Skin of body (tissue), 2 donors: ENCODE measurements around the gene PPARA. TPM values are rescaled to one million over a fixed set of nuclear protein-coding genes. Genes with fewer than 3 reads are reported as not detected.

Experiments used
- DNase-seq: peaks from one replicate; lab custom pipeline; 2025; lab: John Stamatoyannopoulos, UW
- total RNA-seq: library from RNA; depleted of rRNA; stranded (reverse); fragments of >200 nt; gene quantifications from one replicate; pipeline ENCODE4 v1.2.3, GENCODE V29; 2014

The PPARA gene
- total RNA-seq, 1 donor from 2014 or later: 24.2 TPM

DNA sequence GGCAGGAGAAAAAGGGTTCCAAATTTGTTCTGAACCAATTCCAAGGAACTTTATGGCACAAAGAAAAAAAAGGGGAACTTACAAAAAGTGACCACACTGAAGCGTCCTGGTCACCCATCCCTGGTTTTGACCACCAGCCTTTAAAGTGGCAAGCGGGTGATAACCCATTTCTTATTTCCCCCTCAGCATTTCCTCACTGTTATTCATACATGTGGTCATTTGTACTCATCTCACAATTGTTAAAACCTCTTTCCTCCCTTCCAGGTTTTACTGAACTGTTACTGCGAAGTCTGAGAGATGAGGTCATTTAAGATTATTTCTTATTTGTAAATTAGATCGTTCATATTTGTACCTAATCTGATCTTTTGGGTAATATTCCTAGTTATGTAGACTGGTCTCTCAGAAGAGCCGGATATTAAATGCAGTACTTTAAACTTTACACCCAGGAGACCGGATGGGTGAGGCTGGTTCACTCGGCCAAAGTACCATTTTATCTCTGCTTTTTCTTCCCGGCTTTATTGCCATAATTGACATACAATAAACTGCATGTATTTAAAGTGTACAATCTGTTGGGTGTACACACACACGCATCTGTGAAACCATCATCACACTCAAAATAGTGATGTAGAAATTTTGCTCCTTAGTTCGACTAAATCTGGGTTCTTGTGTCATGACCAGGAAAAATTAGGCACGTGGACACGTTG lies 52.7 kb downstream of the PPARA start:
- no peak for DNase-seq

DNA sequence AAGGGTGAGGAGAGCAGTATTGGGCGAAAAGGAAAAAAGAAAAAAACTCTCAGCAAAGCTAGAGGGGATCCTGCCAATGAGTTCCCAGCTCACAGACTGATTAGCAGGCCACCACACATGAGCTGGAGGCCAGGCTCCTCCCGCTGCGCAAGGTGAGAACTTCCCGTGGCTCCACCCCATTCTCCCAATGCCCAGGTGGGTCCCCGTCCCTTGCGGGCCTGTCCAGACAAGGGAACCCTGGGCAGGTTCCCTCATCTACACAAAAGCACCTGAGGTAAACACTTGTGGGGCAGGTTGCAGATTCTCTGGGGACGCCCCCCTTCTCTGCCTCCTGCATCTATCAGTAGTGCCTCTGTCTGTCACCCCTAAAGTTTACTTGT lies 53.3 kb downstream of the PPARA start:
- no peak for DNase-seq

DNA sequence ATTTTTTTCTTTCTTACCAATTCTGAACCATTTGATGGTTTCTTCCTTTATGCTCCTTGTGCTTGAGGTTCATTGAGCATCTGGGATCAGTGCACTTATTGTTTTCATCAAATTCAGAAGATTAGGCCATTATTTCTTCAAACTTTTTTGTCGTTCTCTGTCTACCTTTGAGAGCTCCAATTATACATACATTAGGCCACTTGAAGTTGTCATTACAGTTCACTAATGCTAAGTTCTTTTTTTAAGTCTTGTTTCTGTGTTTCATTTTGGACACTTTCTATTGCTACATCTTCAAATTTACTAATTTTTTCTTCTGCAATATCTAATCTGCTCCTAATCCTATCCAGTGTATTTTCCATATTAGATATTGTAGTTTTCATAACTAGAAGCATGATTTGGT lies 58.9 kb downstream of the PPARA start:
- DNase-seq: no peak

DNA sequence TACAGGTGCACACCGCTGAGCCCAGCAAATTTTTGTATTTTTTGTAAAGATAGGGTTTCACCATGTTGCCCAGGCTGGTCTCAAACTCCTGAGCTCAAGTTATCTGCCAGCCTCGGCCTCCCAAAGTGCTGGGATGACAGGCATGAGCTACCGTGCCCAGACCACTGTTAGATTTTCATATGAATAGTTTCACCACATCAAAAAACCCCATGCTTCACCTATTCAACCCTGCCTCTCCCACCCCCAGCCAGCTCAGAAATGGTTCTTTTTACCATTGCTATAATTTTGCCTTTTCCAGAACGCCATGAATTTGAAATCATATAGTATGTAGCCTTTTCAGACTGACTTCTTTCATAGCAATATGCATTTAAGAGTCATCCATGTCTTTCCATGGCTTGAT lies 61.9 kb downstream of the PPARA start:
- DNase-seq: no peak

DNA sequence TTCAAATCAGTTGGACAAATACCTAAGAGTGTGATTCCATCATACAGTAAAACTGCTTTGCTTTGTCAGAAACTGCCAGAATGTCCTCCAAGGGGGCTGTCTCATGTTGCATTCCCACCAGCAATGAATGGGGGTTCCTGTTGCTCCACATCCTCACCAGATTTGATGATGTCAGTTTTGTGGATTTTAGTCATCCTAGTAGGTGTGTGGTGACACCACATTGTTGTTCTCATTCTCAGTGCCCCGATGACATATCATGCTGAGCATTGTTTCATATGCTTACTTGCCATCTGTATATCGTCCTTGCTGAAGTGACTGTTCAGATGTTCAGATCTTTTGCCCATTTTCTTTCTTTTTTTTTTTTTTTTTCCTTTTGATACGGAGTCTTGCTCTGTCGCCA lies 62.7 kb downstream of the PPARA start:
- no peak for DNase-seq

DNA sequence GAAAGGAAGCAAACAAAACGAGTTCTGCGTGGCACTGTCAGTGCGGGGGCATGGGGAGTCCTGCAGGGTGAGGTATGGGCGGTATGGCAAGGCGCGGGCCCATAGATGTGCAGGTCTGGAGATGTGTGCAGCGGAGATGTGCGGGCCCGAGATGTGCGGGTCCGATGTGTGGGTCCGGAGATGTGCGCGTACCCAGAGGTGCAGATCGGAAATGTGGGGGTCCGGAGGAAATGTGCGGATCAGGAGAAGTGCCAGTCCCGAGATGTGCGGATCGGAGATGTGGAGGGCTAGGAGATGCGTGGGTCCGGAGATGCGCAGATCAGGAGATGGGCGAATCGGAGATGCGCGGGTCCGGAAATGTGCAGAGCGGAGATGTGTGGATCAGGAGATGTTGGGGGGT lies 63.8 kb downstream of the PPARA start:
- DNase-seq: no peak

DNA sequence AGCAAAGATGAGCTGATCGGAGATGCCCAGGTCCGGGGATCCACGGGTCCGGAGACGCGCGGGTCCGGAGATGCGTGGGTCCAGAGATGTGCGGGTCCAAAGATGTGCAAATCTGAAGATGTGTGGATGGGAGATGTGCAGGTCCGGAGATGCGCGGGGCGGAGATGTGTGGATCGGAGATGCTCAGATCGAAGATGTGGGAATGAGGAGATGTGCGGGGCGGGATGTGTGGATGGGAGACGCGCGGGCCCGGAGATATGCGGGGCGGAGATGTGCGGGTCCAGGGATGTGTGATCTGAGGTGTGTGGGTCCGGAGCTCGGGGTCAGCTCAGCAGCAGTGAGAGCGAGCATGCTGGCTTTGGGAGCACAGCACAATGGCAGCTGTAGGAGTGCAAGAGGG lies 64.3 kb downstream of the PPARA start:
- no peak for DNase-seq

DNA sequence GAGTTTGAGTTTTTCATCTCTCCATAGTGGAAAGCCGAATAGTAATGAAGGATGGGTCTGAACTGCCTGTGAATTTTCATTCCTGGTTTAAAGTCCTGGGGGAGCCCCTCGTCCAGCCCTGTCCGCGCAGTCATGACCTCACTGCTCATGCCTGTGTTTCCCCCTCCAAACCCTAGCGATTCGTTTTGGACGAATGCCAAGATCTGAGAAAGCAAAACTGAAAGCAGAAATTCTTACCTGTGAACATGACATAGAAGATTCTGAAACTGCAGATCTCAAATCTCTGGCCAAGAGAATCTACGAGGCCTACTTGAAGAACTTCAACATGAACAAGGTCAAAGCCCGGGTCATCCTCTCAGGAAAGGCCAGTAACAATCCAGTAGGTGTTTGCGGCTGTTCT lies 69.3 kb downstream of the PPARA start:
- DNase-seq: no peak

DNA sequence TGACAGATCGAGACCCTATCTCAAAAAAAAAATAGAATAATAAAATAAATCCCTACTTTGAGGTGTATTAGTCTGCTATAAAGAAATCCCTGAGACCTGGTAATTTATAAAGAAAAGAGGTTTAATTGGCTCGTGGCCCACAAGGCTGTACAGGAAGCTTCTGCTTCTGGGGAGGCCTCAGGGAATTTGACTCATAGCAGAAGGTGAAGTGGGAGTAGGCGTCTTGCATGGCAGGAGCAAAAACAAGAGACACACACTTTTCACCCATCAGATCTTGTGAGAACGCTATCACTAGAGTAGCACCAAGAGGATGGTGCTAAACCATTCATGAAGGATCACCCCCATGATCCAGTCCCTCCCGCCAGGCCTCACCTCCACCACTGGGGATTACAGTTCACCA lies 70.6 kb downstream of the PPARA start:
- no peak for DNase-seq

DNA sequence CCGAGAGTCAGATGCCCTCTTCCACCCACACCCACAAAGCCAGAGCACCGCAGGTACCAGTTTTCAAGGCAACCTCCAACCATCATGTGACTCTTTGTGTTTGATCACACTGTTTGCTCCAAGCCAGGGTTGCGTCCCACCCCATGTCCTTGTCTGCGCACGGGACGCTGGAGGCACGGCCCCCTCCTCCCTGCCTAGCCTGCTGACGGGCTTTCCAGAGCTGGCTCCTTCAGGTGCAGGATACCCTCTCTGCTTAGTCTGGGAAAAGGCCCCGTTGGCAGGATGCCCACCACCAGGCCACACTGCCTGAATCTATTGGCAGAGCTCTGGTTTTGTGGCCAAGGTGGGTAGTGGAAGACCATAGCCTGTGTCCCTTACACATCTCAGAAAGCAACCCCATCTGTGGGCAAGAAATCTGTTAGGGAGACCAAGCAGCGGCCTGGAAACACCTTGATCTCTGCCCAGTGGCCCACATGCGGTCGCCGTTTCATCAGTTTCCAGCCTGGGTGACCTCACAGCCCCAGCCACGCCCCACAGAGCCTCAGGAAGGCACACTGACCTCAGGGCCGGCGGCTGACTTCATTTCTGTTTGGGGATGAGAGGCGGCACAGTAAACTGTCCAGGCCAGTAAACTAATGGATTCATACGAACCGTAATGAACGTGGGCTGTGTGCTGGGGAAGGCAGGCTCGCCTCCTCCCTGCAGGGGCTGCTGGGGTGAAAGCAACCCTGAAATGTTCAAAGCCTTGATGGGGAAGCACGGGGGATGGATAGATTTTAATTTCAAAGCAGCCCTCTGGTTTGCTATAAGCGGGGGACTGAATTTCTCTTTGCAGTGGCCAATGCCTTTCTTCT lies 73.9 kb downstream of the PPARA start:
- DNase-seq: no peak

DNA sequence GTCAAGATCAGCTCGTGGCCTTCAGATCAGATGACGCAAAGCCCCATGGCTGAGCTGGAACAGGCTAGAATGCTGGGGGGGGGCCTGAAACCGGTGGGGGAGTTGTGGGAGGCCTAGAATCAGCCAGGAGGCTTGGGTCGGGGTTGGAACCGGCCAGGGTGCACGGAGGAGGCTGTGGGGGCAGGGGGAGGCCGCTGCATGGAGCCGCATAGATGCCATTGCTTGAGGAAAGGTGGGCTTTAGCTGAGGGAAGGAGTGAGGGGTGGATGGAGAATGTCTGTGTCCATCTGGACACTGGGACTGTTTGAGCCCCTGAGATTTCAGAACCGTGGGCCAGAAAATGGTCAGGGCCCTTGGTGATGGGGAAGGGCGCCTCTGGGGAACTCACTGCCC lies 74.6 kb downstream of the PPARA start:
- no peak for DNase-seq

DNA sequence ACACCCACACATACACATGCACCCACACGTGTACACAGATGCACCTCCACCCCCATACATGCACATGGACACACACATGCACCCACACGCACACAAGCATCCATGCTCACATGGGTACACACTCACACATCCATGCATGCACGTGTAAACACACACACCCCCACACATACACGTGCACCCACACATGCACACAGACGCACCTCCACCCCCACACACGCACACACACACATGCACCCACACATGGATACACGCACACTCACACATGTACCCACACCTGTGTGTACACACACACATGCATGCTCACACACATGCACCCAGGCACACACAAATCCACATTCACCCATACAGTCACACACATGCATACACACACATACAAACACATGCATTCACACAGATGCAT lies 75.3 kb downstream of the PPARA start:
- DNase-seq: no peak

DNA sequence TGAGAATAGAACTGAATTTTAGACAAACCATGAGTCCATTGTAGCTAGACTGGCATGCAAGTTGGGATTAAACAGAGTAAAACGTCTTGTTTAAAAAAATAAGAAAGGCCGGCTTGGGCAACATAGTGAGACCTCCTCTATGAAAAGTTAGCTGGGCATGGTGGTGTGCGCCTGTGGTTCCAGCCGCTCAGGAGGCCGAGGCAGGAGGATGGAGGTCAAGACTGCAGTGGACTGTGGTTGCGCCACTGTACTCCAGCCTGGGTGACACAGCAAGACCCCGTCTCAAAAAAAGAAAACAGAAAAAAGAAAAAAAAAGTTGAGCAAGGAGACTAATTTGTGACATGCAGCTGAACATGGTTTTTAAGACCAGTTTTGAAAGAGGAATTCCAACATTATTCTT lies 76.3 kb downstream of the PPARA start:
- DNase-seq: no peak

DNA sequence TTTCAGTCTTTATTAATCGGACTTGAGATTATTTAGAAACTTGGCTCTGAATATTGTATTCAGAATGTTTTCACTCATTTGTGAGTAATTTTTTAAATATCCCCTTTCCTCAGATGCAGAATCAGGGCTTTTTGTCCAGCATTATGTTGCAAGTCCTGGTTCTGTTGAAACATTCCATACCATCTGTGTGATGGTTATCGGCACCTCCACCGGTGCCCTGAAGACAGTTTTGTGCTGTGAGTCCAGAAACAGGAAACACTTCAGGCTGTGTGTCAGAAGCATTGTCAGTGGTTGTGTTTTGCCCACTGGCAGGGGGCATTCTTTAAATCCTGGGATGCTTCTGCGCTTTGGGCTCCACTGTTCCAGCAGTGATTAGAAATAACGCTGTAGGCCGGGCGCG lies 79.4 kb downstream of the PPARA start:
- no peak for DNase-seq

DNA sequence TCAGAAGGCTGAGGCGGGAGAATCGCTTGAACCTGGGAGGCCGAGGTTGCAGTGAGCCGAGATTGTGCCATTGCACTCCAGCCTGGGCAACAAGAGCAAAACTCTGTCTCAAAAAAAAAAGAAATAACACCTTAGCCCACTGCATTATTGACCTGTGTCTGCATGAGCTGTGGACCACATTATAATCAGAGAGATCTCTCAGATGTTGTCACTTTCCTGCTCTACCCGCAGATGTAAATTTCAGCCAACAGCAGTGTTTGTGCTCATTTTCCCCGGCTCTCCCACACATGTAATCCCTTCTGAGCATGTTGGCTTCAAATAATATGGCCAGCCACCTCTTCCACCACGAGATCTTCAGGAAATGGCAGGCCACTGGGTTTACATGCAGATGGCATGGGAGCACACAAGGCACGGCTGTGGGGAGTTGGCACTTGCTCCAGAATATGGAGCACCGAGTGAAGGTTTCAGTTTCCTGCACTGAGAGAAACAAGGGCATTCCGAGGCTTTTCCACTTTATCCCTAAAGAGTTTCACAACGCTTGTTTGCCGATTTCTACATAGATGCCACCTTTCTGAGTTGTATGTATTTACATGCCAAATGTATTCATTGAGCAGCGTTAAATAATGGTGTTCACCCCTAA lies 80.1 kb downstream of the PPARA start:
- DNase-seq: no peak

DNA sequence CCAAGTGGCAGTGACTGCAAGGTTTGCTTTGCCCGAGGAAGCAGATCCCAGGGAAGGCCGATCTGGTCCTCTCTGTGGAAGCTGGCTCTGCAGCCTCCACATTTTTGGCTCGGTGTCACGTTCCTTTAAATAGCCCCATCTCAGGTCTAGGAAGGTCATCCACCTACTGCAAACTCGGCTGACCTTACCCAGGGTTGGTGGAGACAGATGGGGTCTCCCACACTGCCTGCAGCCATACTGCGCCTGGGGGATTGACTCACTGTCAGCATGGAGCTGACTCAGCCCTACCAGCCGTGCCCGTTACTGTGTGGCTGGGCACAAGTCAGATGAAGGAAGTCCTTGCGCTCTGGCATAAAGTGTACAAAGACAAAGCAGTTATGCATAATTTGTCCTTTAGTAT lies 82.9 kb downstream of the PPARA start:
- no peak for DNase-seq

DNA sequence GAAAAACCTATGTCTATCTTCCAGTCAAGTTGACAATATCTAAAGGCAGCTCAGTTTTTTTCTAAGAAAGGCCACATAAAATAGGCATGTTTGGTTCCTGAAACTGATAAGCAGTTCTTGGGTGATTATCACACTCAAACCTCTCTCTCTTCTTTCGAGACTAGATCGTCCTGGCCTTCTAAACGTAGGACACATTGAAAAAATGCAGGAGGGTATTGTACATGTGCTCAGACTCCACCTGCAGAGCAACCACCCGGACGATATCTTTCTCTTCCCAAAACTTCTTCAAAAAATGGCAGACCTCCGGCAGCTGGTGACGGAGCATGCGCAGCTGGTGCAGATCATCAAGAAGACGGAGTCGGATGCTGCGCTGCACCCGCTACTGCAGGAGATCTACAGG lies 84.6 kb downstream of the PPARA start:
- DNase-seq: no peak

DNA sequence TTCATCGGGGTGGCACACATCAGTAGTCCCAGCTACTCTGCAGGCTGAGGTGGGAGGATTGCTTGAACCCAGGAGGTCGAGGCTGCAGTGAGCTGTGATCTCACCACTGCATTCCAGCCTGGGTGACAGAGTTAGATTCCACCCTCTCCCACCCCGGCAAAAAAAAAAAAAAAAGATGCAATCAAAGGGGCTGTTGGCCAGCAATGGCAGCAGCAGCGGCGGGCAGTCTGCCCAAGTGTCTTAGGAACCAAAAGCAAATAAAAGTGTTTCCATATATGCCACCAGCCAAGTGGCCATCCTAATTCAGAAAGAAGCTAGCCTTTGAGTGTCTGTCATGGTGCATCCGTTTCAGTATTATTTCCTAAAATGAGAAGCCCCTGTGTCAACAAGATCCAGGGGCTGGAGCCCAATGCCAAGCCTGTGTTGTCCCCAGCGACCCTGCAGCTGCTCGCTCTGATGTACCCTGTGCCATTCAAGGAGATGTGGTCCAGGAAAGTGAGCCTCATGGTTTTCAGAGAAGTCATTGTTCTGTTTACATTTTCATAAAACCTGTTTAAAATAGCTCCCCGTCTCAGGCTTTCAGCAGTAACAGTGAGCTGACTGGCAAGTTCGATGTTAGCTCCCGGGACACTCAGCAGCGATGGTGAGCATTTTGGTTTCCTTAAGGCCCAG lies 87.3 kb downstream of the PPARA start:
- DNase-seq: no peak

DNA sequence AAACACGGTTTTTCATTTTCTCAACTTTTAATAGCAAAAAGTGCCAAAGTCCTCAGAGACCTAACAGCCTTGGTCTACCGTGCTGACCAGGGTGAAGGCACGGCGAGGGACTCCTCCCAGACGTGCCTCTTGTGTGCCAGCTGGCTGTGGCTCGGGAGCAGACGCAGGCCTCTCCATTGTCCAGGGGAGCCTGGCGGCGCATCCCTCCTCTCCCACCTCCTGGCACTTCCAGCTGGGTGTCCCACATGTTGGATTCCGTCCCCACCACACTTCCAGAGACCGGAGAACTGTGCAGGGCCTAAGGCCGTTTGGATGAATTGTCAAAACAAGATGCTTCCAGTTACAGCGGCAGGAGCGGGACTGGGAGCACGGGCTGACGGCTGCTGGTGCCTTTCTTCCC lies 88.2 kb downstream of the PPARA start:
- no peak for DNase-seq

DNA sequence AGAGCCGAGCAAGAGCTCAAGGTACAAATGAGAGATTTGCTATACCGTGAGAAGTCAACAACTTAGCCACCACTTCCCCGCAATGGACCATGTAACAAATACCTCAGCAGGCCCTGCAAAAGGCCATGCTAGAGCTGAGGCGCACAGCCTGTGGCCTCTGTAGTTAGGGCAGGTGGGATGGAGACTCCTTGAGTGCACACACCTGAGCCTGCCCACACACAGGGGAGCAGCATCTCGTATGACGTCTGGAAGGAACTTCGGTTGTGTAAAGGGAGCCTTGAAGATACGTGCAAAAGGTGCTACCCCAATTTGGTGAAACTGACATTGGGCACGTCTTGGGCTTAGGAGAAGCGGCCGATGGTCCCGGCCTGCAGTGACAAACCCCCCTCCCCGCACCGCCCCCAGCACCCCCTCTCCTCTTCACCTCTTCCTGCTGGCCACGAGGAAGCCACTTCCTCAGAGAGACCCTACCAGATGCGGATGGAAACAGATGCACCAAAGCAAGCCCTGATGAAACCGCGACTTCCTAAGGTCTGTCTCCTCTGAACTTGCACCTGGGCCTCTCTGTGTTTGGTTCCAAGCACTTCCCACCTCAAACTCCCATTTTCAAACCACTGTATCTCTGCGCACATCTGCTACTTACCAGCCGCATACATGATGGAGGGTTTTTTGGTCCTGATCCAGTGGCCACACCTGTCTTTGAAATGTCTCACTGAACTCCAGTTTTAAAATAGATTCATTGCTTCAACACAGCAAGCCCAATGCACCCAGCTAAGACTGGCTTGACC lies 89.1 kb downstream of the PPARA start:
- DNase-seq: no peak

DNA sequence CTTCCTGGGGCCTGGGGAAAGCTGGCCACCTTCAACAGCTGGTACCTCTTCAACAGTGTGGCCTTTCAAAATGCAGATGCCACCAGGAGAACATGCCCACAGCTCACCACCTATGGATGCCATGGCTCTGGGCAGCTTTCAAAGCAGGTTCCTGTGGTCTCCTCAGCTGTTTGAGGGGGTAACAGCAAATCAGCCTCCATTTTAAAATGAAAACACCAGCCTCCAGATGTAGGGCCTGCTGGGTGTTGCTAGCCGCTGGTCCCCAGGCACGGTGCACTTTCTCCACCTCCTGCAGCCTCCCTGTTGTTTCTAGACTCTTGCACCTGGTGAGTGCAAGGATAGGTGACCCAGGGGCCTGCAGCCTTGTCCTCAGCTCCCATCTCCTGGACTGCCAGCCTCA lies 89.7 kb downstream of the PPARA start:
- DNase-seq: no peak
